ENCODE measurements around the gene TFIP11.
A peak's percentile ranks its signal among the peaks of the same experiment; 100 is the strongest.

Gene TFIP11

DNA sequence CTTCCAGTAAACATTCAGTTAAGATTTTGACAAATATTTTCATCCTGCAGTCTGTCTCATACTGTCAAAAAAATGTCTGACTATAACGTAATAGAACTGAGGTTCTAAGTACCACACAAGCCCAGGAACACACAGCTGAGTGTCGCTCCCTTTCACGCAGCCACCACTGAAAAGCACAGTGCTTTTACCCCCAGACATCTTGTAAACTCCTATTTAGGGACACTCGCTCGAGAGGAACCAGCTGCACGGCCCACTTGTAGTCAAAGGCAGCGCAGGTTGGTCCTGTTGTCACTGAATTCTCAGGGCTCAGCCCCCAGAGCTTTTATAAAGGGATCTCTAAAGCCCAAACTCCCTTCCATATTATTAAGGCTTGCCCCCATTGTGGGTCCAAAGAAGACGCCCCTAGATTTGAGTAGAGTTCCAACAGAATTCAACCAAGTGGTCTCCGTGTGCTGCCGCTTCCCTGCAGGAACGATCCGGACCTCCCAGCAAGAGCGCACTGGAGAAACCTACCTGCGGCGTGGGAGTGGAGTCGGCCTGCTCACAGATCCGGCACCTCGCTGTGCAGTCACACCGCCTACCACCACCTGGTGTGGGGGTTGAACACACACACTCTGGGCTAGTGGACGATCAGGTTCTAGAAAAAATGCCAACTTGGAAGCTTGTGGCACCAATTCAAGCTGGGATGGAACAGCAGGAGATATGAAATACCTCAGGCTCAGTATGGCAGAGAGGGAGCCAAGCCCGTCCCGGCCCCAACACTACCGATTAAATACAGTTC lies 59.8 kb downstream of the TFIP11 start:
- H3K4me1 ChIP-seq (ENCODE audit: control insufficient read depth in 1 of 2, insufficient read depth in 2 of 2, low read length in 2 of 2): peaks cover 0 to 7% of the 10 kb centered on the region in 2 donors
- H3K9ac ChIP-seq (ENCODE audit: low read depth in 1 of 2, low read length in 2 of 2): no peak overlapping the region
- H3K4me3 ChIP-seq (ENCODE audit: low read depth in 1 of 2, low read length in 2 of 2): no peak overlapping the region
- H3K27me3 ChIP-seq (ENCODE audit: control insufficient read depth in 1 of 2, insufficient read depth in 2 of 2, low read length in 2 of 2): no peaks in the 10 kb centered on the region
- H3K9me3 ChIP-seq (ENCODE audit: control insufficient read depth in 1 of 2, low read length in 2 of 2): no peaks in the 10 kb centered on the region
- no peak overlapping the region for H3K27ac ChIP-seq (ENCODE audit: low read depth, low read length)
- H3K36me3 ChIP-seq (ENCODE audit: control insufficient read depth in 1 of 2, insufficient read depth in 2 of 2, low read length in 2 of 2): peaks cover 12 to 56% of the 10 kb centered on the region in 2 donors

GRCh38 chr22:26450453-26451185 lies 61.7 kb downstream of the TFIP11 start:
- H3K36me3 ChIP-seq (ENCODE audit: control insufficient read depth in 1 of 2, insufficient read depth in 2 of 2, low read length in 2 of 2): peaks cover 12 to 45% of the 10 kb centered on the region in 2 donors
- H3K27ac ChIP-seq (ENCODE audit: low read depth, low read length): no peak overlapping the region
- no peak overlapping the region for H3K9ac ChIP-seq (ENCODE audit: low read depth in 1 of 2, low read length in 2 of 2)
- no peak overlapping the region for H3K4me3 ChIP-seq (ENCODE audit: low read depth in 1 of 2, low read length in 2 of 2)
- H3K4me1 ChIP-seq (ENCODE audit: control insufficient read depth in 1 of 2, insufficient read depth in 2 of 2, low read length in 2 of 2): peaks cover 0 to 7% of the 10 kb centered on the region in 2 donors
- H3K9me3 ChIP-seq (ENCODE audit: control insufficient read depth in 1 of 2, low read length in 2 of 2): no peaks in the 10 kb centered on the region
- no peaks in the 10 kb centered on the region for H3K27me3 ChIP-seq (ENCODE audit: control insufficient read depth in 1 of 2, insufficient read depth in 2 of 2, low read length in 2 of 2)

- no peaks in the 10 kb centered on the region for H3K27me3 ChIP-seq (ENCODE audit: control insufficient read depth in 1 of 2, insufficient read depth in 2 of 2, low read length in 2 of 2)
- no peaks in the 10 kb centered on the region for H3K9me3 ChIP-seq (ENCODE audit: control insufficient read depth in 1 of 2, low read length in 2 of 2)
- H3K4me1 ChIP-seq (ENCODE audit: control insufficient read depth in 1 of 2, insufficient read depth in 2 of 2, low read length in 2 of 2): peaks cover 0 to 7% of the 10 kb centered on the region in 2 donors
- H3K27ac ChIP-seq (ENCODE audit: low read depth, low read length): no peak overlapping the region
- H3K9ac ChIP-seq (ENCODE audit: low read depth in 1 of 2, low read length in 2 of 2): no peak overlapping the region
- H3K36me3 ChIP-seq (ENCODE audit: control insufficient read depth in 1 of 2, insufficient read depth in 2 of 2, low read length in 2 of 2): peaks cover 11 to 40% of the 10 kb centered on the region in 2 donors
- no peak overlapping the region for H3K4me3 ChIP-seq (ENCODE audit: low read depth in 1 of 2, low read length in 2 of 2)
These were observed 63.3 kb downstream of the TFIP11 start for GRCh38 chr22:26448941-26449340.

- Histone ChIP-seq H3K36me3 (ENCODE audit: control insufficient read depth in 1 of 2, insufficient read depth in 2 of 2, low read length in 2 of 2) (peaks cover 6 to 34% of the 10 kb centered on the region in 2 donors), H3K9ac (ENCODE audit: low read depth in 1 of 2, low read length in 2 of 2) (no peak overlapping the region), H3K27me3 (ENCODE audit: control insufficient read depth in 1 of 2, insufficient read depth in 2 of 2, low read length in 2 of 2) (no peaks in the 10 kb centered on the region), H3K9me3 (ENCODE audit: control insufficient read depth in 1 of 2, low read length in 2 of 2) (no peaks in the 10 kb centered on the region), H3K27ac (ENCODE audit: low read depth, low read length) (no peak overlapping the region), H3K4me1 (ENCODE audit: control insufficient read depth in 1 of 2, insufficient read depth in 2 of 2, low read length in 2 of 2) (peaks cover 0 to 7% of the 10 kb centered on the region in 2 donors), H3K4me3 (ENCODE audit: low read depth in 1 of 2, low read length in 2 of 2) (no peak overlapping the region)
These were observed 63.9 kb downstream of the TFIP11 start for GRCh38 chr22:26448334-26448733.

DNA sequence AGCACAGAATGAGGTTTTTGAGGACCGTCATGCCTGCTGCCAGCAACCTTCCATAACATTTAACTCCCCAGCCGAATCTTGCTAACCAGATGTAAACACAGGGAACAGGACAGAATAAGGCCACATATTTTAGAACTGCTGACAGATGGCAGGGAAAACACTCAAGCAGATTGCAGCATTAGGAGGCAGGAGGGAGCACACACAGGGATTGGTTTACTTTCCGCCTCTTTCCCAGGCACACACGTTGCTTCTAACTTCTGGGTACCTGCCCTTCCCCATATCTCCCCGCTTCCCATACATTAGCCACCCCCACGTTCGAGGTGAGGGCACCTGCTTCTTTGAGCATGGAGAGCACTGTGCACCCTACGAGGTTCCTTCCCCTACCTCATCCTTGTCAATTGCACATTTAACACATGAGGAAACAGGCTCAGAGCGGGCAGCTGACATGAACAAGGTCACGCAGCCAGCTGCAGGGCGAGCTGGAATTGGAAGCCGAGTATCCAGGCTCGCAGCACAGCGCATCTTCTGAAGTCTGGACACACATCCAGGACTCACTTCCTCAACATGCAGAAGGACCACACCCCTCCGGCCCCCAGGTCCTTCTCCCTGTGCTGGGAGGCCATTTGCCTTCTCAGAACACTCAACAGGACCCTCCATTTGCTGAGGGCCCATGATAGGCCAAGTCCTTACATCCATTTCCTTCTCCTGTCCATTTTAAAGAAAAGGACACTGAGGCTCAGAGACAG lies 64.5 kb downstream of the TFIP11 start:
- Histone ChIP-seq H3K36me3 (ENCODE audit: control insufficient read depth in 1 of 2, insufficient read depth in 2 of 2, low read length in 2 of 2) (peaks cover 3 to 29% of the 10 kb centered on the region in 2 donors), H3K4me1 (ENCODE audit: control insufficient read depth in 1 of 2, insufficient read depth in 2 of 2, low read length in 2 of 2) (peaks cover 0 to 7% of the 10 kb centered on the region in 2 donors), H3K27ac (ENCODE audit: low read depth, low read length) (no peak overlapping the region), H3K4me3 (ENCODE audit: low read depth in 1 of 2, low read length in 2 of 2) (no peak overlapping the region), H3K9me3 (ENCODE audit: control insufficient read depth in 1 of 2, low read length in 2 of 2) (no peaks in the 10 kb centered on the region), H3K27me3 (ENCODE audit: control insufficient read depth in 1 of 2, insufficient read depth in 2 of 2, low read length in 2 of 2) (no peaks in the 10 kb centered on the region), H3K9ac (ENCODE audit: low read depth in 1 of 2, low read length in 2 of 2) (no peak overlapping the region)

- Histone ChIP-seq H3K9me3 (ENCODE audit: control insufficient read depth in 1 of 2, low read length in 2 of 2) (no peaks in the 10 kb centered on the region), H3K9ac (ENCODE audit: low read depth in 1 of 2, low read length in 2 of 2) (no peak overlapping the region), H3K27me3 (ENCODE audit: control insufficient read depth in 1 of 2, insufficient read depth in 2 of 2, low read length in 2 of 2) (no peaks in the 10 kb centered on the region), H3K4me1 (ENCODE audit: control insufficient read depth in 1 of 2, insufficient read depth in 2 of 2, low read length in 2 of 2) (peaks cover 0 to 7% of the 10 kb centered on the region in 2 donors), H3K27ac (ENCODE audit: low read depth, low read length) (no peak overlapping the region), H3K36me3 (ENCODE audit: control insufficient read depth in 1 of 2, insufficient read depth in 2 of 2, low read length in 2 of 2) (peaks cover 0 to 21% of the 10 kb centered on the region in 2 donors), H3K4me3 (ENCODE audit: low read depth in 1 of 2, low read length in 2 of 2) (no peak overlapping the region)
These were observed 65.3 kb downstream of the TFIP11 start for GRCh38 chr22:26446808-26447515.

DNA sequence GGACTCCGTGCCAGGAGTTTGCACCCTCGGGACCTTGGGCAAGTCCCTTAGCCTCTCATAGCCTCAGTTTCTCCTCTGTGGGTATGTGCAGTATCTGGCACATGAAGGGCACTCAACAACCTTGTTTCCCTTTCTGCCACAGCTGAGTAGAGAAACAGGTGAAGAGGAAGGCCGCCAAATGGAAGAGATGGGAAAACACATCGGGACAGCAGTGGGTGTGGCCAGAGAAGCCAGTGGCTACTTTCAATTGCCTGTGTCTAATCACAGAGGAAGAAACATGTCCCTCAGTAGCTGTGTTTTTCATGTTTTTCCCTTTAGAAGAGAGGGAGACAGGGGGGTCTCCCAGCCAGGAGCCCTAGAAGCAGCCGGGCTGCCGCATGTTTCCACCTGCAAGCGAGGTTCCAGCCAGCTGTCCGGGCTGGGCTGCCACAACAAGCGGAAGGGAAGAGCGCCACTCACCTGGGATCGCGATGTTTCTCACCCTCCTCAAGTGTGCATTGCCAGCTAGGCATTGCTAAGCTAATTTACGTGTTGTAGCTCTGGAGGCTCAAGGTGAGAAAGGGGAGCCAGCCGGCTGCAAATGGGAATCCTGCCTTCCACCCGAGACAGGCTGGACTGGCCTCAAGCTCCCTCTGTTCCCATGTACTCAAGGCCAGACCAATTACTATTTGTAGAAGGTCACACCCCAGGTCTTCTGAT lies 66.5 kb downstream of the TFIP11 start:
- H3K27ac ChIP-seq (ENCODE audit: low read depth, low read length): no peak overlapping the region

GRCh38 chr22:26444777-26445176 lies 67.5 kb downstream of the TFIP11 start:
- Histone ChIP-seq H3K9ac (ENCODE audit: low read depth in 1 of 2, low read length in 2 of 2) (no peak overlapping the region), H3K27ac (ENCODE audit: low read depth, low read length) (no peak overlapping the region), H3K4me1 (ENCODE audit: control insufficient read depth in 1 of 2, insufficient read depth in 2 of 2, low read length in 2 of 2) (no peaks in the 10 kb centered on the region), H3K9me3 (ENCODE audit: control insufficient read depth in 1 of 2, low read length in 2 of 2) (no peaks in the 10 kb centered on the region), H3K4me3 (ENCODE audit: low read depth in 1 of 2, low read length in 2 of 2) (no peak overlapping the region), H3K27me3 (ENCODE audit: control insufficient read depth in 1 of 2, insufficient read depth in 2 of 2, low read length in 2 of 2) (no peaks in the 10 kb centered on the region), H3K36me3 (ENCODE audit: control insufficient read depth in 1 of 2, insufficient read depth in 2 of 2, low read length in 2 of 2) (peaks cover 0 to under 1% of the 10 kb centered on the region in 2 donors)

More for the DNA sequence above, 66.5 kb downstream of the TFIP11 start:
- H3K4me1 ChIP-seq (ENCODE audit: control insufficient read depth in 1 of 2, insufficient read depth in 2 of 2, low read length in 2 of 2): peaks cover 0 to 4% of the 10 kb centered on the region in 2 donors
- H3K27me3 ChIP-seq (ENCODE audit: control insufficient read depth in 1 of 2, insufficient read depth in 2 of 2, low read length in 2 of 2): no peaks in the 10 kb centered on the region
- H3K36me3 ChIP-seq (ENCODE audit: control insufficient read depth in 1 of 2, insufficient read depth in 2 of 2, low read length in 2 of 2): peaks cover 0 to 10% of the 10 kb centered on the region in 2 donors
- peak overlapping the region in 1 of 2 donors; percentile 49 for H3K4me3 ChIP-seq (ENCODE audit: low read depth in 1 of 2, low read length in 2 of 2)
- no peak overlapping the region for H3K9ac ChIP-seq (ENCODE audit: low read depth in 1 of 2, low read length in 2 of 2)
- no peaks in the 10 kb centered on the region for H3K9me3 ChIP-seq (ENCODE audit: control insufficient read depth in 1 of 2, low read length in 2 of 2)

- H3K4me3 ChIP-seq (ENCODE audit: low read depth in 1 of 2, low read length in 2 of 2): no peak overlapping the region
- no peaks in the 10 kb centered on the region for H3K36me3 ChIP-seq (ENCODE audit: control insufficient read depth in 1 of 2, insufficient read depth in 2 of 2, low read length in 2 of 2)
- no peaks in the 10 kb centered on the region for H3K27me3 ChIP-seq (ENCODE audit: control insufficient read depth in 1 of 2, insufficient read depth in 2 of 2, low read length in 2 of 2)
- H3K9me3 ChIP-seq (ENCODE audit: control insufficient read depth in 1 of 2, low read length in 2 of 2): no peaks in the 10 kb centered on the region
- no peak overlapping the region for H3K27ac ChIP-seq (ENCODE audit: low read depth, low read length)
- peaks cover 5% of the 10 kb centered on the region in 2 donors for H3K4me1 ChIP-seq (ENCODE audit: control insufficient read depth in 1 of 2, insufficient read depth in 2 of 2, low read length in 2 of 2)
- no peak overlapping the region for H3K9ac ChIP-seq (ENCODE audit: low read depth in 1 of 2, low read length in 2 of 2)
These were observed 68.2 kb downstream of the TFIP11 start for GRCh38 chr22:26443901-26444690.

Data from duodenal mucosa (tissue), 2 donors.